SW 1271 (cell line): Measurements from ENCODE around the gene SLC1A5.
A peak's percentile ranks its signal among the peaks of the same experiment; 100 is the strongest.
"Not testable (repeated sequence)": the region's sequence is repeated elsewhere in the genome, so short reads cannot be mapped to it uniquely, and the experiment has no call there.

ENCODE experiments used
- DNase-seq, 2 experiments: peaks; one replicate each; lab custom pipeline; 2025; lab: John Stamatoyannopoulos, UW

The SLC1A5 gene

DNA sequence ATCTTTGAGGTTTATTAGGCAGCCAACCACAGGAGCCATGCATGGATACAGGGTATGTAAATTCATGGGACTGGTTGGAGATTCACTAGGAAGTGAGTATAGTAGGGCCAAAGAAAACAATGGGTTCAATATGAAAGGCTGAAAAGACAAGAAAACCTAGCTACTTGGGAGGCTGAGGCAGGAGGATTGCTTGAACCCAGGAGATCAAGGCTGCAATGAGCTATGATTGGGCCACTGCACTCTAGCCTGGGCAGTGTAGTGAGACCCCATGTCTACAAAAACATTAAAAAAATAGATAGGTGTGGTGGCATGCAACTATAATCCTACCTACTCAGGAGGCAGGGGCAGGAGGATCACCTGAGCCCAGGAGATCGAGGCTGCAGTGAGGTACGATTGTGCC, 10.3 kb upstream of the SLC1A5 start:
- DNase-seq: no peak

DNA sequence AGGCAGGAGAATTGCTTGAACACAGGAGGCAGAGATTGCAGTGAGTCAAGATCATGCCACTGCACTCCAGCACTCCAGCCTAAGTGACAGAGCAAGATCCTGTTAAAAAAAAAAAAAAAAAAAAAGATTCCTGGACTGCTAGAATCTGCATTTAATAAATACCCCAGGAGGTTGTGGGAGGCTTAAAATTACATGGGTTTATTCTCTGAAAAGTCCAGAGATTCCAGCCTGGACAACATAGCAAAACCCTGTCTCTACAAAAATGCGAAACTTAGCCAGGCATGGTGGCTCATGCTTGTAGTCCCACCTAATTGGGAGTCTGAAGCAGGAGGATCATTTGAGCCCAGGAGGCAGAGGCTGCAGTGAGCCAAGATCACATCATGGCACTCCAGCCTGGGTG, 9.5 kb upstream of the SLC1A5 start:
- no peak for DNase-seq

DNA sequence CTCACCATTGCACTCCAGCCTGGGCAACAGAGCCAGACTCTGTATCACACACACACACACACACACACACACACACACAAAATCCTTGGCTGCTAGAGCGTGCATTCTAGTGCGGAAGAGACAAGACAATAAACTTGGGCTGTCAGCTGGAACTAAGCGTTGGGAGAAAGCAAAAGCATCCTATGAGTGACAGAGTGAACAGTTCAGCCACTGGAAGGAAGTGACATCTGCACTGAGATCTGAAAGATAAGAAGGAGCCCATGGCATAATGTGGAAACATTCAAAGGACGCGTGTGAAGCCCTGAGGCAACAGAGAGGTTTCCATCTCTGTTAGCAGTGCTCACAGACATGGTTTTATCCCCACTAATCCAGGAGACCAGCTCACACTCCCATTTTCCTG, 3.5 kb upstream of the SLC1A5 start:
- no peak for DNase-seq

DNA sequence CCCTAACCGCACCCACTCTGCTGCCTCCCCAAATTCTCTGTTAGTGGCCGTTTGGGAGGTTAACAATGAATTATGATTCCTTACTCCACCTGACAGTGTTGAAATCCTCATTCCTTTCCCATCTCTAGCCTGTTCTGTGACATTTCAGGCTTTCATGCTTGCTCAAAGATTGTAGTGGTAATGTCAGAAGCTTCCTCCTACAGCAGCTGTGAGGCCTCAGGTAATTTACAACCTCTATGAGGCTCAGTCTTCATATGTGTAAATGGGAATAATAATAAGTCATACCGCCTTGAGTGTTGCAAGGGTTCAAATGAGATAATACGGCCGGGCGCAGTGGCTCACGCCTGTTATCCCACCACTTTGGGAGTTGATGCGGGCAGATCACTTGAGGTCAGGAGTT, 977 bp upstream of the SLC1A5 start:
- no peak for DNase-seq

DNA sequence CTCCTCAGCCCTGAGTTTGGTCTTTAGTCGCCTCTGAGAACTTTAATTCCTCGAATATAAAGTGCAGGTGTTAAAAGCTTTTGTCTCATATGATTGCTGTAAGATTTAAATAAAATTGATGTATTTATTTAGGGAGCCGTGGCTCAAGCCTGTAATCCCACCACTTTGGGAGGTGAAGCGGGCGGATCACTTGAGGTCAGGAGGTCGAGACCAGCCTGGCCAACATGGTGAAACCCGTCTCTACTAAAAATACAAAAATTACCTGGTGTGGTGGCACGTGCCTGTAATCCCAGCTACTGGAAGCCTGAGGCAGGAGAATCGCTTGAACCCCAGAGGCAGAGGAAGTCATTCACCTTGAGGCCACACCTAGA, 559 bp upstream of the SLC1A5 start:
- DNase-seq: no peak

DNA sequence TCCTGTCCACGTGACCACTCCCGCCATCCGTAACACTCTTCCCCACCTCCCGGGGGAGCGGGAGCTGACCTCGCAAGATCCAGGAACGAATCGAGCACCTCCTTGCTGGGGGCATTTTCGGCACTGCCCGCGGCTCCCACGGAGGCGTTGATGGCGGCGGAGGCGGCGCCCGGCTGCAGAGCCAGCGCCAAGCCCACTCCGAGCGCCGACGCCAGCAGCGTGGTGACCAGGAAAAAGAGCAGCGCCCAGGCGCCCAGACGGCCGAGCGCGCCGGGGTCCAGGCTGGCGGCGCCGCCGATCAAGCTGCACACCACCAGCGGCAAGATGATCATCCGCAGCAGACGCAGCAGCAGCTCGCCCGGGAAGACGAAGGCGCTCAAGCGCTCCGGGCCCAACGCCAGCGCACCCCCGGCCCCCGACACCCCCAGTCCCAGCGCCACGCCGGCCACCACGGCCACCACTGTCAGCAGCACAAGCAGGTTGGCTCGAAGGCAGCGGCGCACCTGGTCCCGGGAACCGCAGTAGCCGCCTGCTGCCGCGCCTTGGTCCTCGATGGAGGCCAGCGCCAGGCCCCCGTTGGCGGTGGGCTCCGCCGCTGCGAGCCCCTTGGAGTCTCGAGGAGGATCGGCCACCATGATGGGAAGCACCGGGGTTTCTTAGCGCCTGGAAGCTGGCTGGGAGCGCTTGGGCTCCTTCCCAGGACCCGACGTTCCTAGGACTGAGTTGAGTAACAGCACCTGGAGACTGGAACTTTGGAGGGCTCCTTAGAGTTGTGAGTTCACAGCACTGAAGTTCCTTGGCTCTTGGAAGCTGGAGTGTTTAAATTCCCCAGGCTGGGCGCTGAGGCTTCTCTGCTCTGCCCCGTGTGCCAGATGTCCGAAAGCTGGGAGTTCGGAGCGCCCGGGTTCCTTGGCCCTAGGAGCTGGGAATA, 798 bp downstream of the SLC1A5 start:
- peak in 1 of 2 experiments; percentile 28 for DNase-seq

DNA sequence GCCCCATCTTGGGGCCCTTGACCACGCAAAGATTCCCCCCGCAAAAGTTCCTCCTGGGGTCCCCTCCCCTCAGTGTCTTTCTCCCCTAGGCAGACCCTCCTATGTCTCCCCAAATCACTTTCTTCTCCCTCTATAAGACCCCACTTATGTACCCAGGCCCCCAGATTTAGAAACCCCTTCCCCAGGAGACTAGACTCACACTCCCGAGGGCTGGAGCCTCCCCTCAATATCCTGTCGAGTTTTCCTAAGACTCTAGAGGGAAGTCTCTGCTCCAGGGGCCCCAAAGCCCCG, 1.4 kb downstream of the SLC1A5 start:
- no peak for DNase-seq

DNA sequence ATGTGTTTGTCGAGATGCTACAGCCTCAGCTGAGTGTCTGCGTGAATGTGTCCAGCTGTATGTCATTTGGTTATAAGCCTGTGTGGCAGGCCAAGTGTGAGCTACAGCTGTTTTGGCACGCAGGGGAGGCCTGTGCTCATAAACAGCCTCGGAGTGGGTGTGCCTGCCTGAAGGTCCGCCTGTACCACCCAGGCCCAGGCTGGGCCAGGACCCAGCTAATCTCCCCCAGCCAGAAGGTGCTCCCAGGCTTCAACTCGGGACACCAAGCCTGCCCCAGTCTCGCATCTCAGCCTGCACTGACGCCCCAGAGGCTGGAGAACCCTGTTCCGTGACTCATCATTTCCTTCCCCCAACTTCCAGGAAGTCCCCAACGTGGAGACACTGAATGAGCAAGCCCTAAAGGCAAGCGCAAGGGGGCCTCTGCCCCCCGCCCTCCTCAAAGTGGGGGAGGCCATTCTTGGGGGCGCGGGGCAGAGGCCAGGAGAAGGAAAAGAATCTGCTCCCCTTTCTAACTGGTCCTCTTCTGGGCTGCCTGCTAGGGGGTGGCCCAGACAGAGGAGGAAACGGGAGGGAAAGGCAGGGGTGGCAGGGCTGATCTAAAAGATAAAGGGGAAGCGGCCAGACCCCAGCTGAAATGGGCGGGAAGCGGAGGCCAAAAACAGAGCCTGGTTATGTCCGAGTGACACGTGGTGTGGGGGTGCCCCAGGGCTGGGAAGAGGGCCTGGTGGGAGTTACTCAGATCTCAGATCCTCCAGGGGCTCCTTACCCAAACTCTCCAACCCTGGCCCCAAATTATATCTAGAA, 2.0 kb downstream of the SLC1A5 start:
- peak; percentile 43 to 45 for DNase-seq

DNA sequence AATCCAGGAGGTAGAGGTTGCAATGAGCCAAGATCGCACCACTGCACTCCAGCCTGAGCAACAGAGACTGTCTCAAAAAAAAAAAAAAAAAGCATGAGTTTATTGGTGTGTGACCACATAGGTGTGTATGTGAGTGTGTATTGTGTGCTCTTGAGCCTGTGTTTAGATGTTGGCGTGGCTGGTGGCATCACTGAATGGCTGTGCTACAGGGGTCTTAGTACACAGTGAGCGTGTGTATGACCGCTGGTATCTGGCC, 2.5 kb downstream of the SLC1A5 start:
- DNase-seq: no peak

DNA sequence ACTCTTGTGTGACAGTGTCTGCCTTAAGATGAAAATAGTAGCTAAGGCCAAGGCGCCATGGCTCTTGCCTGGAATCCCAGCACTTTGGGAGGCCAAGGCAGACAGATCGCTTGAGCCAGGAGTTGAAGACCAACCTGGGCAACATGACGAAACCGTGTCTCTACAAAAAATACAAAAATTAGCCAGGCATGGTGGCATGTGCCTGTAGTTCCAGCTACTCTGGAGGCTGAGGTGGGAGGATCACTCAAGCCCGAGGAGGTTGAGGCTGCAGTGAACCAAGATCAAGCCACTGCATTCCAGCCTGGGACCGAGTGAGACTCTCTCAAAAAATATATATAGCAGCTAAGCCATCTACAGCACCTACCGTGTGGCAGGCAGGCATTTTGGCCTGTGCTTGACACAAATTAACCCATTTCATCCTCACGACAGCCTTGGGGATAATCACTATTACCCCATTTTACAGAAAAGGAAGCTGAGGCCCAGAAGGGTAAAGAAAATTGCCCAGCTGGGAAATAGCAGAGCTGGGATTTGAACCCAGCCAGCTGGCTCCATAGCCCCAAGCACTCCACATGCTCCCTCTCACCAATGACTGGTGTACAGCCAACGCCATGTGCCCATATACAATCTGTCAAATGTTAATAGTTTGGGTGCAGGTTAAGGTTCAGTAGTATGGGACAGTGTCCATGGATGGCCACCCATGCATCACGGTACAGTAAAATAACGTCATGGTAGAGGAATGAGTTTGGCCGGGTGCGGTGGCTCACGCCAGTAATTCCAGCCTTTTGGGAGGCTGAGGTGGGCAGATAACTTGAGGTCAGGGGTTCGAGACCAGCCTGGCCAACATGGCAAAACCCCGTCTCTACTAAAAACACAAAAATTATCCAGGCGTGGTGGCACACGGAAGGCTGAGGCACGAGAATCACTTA, 3.1 kb downstream of the SLC1A5 start:
- DNase-seq: no peak

DNA sequence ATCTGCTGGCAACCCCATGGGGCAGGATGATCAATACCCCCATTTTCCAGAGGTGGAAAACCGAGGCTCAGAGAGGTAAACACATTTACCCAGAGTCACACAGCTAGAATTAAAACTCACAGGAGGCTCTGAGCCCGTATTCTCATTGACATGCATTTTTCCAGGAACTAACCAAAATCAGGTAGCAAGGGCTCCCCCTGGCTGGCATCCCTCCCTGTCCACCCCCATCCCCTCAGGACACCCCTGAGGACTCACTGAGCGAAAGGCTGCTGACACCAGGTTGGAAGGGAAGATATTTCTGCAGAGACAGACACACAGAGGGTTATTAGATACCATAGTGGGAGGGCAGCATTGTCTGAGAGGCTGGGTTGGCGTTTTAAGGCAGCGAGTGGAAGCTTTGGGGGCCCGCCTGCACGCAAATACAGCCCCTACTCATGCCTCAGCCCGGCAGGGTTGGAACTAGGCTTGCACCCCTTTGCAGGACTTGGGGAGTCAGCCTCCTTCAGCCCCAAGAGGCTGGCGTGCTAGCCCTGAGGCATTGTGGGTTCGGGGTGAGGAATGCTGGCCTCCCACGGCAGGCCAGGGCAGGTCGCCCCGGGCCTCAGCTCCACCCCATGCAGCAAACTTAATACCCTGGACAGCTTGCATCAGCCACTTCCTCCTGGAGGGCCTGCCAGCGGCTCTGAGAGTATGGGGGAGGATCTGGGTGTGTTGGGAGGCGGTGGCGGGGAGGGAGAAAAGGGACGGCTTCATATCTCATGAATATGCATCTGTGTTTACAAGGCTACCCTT, 3.9 kb downstream of the SLC1A5 start:
- DNase-seq: peak in 1 of 2 experiments; percentile 51

DNA sequence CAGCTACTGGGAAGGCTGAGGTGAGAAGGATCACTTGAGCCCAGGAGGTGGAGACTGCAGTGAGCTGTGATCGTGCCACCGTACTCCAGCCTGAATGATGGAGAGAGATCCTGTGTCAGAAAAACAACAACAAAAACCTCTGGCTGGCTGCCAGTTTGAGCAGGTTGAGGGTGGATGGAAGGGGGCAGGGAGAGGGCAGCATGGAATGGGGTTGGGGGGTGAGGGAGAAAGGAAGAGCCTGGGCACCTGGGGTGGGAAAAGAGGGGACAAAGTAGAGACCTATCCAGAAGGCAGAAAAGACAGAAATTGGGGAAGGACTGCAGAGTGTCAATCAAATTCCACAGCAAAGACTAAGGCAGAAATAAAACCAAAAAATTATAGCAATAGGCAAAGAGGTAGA, 4.7 kb downstream of the SLC1A5 start:
- no peak for DNase-seq

DNA sequence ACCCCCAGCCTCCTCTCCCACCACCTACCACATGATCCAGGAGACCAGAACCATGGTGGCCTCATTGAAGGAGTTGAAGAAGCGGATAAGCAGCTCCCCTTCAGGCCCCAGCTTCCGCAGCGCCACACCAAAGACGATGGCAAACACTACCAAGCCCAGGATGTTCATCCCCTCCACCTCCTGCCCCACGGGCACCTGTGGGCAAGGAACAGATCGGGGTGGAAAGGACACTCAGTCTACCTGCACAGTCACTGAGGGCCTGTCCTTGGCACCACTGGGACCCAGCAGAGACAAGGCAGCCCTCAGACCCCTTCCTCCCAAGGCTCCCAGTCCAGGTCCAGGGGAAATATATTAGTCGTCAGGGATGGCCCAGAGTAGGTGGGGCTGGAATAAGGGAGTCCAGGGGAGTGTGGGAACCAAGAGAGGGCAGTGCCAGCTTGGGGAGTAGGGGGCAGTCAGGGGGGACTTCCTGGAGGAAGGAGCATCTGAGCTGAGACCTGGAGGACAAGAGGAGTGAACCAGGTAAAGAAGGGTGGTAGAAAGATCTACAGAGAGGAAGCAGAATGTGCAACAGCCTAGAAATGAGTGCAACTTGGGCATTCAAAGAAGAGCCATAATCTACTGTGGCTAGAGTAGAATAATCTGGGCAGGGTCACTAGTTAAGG, 5.9 kb downstream of the SLC1A5 start:
- DNase-seq: no peak

DNA sequence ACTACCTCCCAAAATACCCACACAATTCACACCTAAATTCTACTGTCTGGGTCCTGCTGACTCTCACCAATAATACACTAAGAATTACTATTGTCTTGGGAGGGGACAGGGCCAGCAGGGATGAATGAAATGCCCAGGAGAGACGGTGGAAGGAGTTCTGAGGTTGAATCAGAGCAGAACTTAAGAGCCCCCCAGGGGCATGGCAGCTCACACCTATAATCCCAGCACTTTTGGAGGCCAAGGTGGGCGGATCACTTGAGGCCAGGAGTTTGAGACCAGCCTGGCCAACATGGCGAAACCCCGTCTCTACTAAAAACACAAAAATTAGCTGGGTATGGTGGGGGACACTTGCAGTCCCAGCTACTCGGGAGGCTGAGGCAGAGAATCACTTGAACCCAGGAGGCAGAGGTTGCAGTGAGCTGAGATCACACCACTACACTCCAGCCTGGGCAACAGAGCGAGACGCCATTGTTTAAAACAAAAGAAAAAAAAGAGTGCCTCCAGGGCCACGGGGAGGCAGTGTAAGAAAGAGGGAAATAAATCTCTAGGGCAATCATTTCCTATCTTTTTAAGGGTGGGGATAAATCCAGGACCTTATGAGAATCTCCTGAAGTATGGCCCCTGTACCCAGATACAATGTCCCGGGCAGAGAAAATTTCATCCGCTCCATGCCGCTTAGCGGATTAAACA, 10.3 kb downstream of the SLC1A5 start:
- DNase-seq: not testable (repeated sequence)

DNA sequence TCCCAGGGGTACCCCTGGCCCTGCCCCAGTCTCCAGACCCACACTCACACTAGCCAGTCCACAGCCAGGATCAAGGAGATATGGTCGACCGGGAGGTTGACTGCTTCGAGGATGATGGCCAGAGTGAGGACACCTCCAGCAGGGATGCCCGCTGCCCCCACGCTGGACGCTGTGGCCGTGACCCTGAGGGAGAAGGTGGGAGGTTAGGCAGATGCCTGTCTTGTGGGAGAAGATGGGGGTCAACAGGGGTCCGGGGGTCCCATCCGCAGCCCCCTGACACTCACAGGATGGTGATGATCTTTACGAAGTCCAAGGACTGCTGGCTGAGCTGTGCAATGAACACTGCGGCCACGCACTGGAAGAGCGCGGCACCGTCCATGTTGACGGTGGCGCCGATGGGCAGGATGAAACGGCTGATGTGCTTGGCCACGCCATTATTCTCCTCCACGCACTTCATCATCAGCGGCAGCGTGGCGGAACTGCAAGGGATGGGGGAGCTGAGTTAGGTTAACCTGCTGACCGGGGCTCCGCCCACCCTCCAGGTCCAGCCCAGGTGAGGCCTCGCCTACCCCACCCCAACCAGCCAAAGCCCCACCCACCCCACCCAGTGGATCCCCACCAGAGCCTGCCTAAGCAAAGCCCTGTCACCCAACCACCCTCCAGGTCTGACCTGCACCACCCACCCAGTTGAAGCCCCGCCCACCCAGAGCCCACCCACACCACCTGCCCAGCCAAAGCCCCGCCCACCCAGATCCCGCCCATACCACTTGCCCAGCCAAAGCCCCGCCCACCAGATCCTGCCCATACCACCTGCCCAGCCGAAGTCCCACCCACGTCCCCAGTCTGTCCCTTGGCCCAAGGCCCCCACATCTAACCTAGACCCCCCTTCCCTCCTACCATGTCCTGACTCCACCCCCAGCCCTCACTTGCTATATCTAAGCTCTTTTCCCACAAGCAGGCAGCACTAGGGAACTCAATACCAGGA, 11.2 kb downstream of the SLC1A5 start:
- DNase-seq: no peak

DNA sequence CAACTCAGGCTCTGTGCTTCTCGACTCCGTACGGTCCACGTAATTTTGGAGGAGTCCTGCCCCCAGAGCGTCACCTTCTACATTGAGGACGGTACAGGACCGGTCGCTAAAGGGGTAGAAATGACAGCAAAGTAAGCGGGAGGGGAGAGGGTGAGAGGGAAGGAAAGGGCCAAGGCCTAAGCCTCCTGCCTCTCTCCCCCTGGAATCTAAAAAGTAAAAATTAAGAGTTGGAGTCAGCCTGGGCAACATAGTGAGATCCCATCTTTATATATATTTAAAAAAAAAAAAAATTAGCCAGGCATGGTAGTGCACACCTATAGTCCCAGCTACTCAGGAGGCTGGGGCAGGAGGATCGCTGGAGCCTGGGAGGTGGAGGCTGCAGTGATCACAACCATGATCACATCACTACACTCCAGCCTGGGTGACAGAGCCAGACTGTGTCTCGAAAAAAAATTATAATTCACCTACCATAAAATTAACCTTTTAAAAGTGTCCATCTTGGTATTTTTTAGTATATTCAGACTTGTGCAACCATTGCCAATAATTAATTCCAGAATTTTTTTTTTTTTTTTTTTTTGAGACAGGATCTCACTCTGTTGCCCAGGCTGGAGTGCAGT, 12.6 kb downstream of the SLC1A5 start:
- DNase-seq: no peak

DNA sequence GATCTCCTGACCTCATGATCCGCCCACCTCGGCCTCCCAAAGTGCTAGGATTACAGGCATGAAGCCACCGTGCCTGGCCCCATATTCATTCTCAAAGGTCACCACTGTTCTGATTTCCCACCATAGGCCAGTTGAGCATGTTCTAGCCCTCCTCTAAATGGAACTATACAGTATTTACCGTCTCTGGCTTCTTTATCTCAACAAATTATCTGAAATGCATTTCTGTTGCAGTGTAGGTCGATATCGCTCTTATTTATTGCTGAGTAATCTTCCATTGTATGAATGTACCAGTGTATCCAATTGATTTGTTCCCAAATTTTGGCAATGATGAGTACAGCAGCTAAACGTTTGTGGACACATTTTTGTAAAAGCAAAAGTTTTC, 15.4 kb downstream of the SLC1A5 start:
- no peak for DNase-seq

DNA sequence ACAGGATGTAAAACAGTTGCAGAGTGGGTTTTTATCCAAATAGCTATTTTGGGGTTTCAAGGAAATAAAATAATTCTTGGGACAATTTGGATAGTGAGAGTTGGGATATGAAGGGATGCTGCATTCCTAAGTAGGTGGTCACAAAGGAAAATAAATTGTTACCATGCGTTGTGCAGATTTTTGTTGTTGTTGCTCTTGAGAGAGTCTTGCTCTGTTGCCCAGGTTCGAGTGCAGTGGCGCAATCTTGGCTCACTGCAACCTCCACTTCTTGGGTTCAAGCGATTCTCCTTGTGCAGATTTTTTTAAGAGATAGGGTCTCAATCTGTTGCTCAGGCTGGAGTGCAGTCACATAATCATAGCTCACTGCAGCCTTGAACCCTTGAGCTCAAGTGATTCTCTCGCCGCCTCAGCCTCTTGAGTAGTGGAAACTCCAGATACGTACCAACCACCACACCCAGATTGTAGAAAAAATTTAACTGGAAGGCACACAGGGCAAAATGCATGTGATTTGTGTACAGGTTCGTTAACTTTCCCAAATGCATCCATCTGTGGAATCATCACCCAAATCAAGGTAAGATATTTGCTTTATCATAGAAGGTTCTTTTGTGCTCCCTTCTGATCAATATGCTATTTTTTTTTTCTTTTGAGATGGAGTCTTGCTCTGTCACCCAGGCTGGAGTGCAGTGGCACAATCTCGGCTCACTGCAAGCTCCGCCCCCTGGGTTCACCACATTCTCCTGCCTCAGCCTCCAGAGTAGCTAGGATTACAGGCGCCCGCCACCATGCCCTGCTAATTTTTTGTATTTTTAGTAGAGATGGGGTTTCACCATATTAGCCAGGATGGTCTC, 16.0 kb downstream of the SLC1A5 start:
- no peak for DNase-seq
